ENCODE results near the gene DPP10.

DNA sequence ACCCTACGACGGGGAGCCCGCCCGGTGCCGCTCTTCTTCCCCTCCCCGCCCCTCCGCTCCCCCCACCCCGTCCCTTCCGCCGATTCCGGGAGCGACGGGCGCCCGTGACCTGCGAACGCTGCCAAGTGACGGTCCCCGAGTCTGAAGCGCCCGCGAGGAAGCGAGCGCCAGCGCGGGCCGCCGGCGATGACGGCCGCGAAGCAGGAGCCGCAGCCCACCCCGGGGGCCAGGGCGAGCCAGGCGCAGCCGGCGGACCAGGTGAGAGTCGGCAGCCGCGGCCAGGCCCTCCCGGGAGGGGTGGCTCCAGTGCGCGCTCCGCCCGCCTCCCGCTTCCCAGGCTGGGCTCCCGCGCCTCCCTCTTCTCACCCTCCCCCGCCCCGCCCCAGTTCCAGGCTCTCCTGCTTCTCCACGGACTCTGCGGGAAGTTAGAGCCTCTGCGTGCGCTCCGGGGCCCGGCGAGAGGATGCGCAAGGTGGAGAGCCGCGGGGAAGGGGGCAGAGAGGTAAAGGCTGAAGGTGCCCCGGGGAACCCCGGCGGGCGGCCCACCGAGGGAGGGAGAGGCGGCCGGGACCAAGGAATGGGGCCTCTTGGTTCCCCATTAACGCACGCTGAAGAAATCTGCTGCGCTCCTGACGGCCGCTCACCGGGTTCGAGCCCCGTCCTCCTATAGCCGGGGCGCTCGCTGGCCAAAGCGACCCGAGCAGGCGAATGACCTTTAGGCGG is 719.5 kb downstream of the DPP10 start:
- TF ChIP-seq ZNF878 (CRISPR knock-in tag; IDR thresholded peaks at IDR 0.05): no peak
- no peak for TF ChIP-seq SMC3 (IDR thresholded peaks at IDR 0.05; ENCODE audit: low read length)
- TF ChIP-seq FOXM1 (CRISPR knock-in tag; IDR thresholded peaks at IDR 0.05): no peak
- no peak for TF ChIP-seq TCF12 (IDR thresholded peaks at IDR 0.05)
- TF ChIP-seq TCF12 (CRISPR knock-in tag; IDR thresholded peaks at IDR 0.05): no peak
- no peak for TF ChIP-seq ZNF274 (CRISPR knock-in tag; IDR thresholded peaks at IDR 0.05)
- no peak for TF ChIP-seq MLX (CRISPR knock-in tag; IDR thresholded peaks at IDR 0.05)
- TF ChIP-seq NRL (CRISPR knock-in tag; IDR thresholded peaks at IDR 0.05; ENCODE audit: borderline replicate concordance): no peak
- TF ChIP-seq IRF2 (CRISPR knock-in tag; IDR thresholded peaks at IDR 0.05): no peak
- TF ChIP-seq DNMT1 (CRISPR knock-in tag; IDR thresholded peaks at IDR 0.05): no peak
- no peak for TF ChIP-seq NPAS2 (CRISPR knock-in tag; IDR thresholded peaks at IDR 0.05; ENCODE audit: borderline replicate concordance)
- no peak for TF ChIP-seq RARG (CRISPR knock-in tag; IDR thresholded peaks at IDR 0.05; ENCODE audit: low read depth)
- TF ChIP-seq ELK4 (CRISPR knock-in tag; IDR thresholded peaks at IDR 0.05; ENCODE audit: borderline replicate concordance): no peak
- no peak for TF ChIP-seq CHD2 (IDR thresholded peaks at IDR 0.05; ENCODE audit: low read depth, low read length)
- TF ChIP-seq HDAC6 (IDR thresholded peaks at IDR 0.05; ENCODE audit: low read depth, low read length): no peak

Data from HepG2 (cell line).